HepG2 (cell line): ENCODE results near the gene DYNC1LI2. TPM values are rescaled to one million over a fixed set of nuclear protein-coding genes. Genes with fewer than 3 reads are reported as not detected.
A peak's percentile ranks its signal among the peaks of the same experiment; 100 is the strongest.

ENCODE experiments used
- ARID4A ChIP-seq: sonication (generic); formaldehyde crosslinking; IDR thresholded peaks from 2 replicates; pipeline ENCODE4 v1.5.0; 2020; ENCODE audit warnings: mild to moderate bottlenecking, missing genetic modification reagents, borderline replicate concordance
- ELK4 ChIP-seq: sonication (generic); formaldehyde crosslinking; IDR thresholded peaks from 2 replicates; pipeline ENCODE4 v1.9.0; 2021; ENCODE audit warnings: missing genetic modification reagents, borderline replicate concordance
- MTF1 ChIP-seq: sonication (generic); formaldehyde crosslinking; IDR thresholded peaks from 2 replicates; pipeline ENCODE4 v1.5.0; 2020; ENCODE audit warnings: missing genetic modification reagents
- MXI1 ChIP-seq: IDR thresholded peaks from 3 replicates; pipeline ENCODE4 v1.6.1; 2012; ENCODE audit warnings: low read depth, low read length, inconsistent platforms, borderline replicate concordance
- NFYB ChIP-seq: sonication (generic); formaldehyde crosslinking; IDR thresholded peaks from 2 replicates; pipeline ENCODE4 v1.4.0; 2020; ENCODE audit warnings: missing genetic modification reagents
- PHF21A ChIP-seq: sonication (generic); formaldehyde crosslinking; IDR thresholded peaks from 2 replicates; pipeline ENCODE4 v1.5.0; 2020; ENCODE audit warnings: mild to moderate bottlenecking, missing genetic modification reagents
- RAD21 ChIP-seq: fragments of 450-650 bp; formaldehyde crosslinking; IDR thresholded peaks from 2 replicates; pipeline ENCODE4 v1.5.0; 2020; ENCODE audit warnings: mild to moderate bottlenecking
- SAP130 ChIP-seq: IDR thresholded peaks from 2 replicates; pipeline ENCODE4 v1.6.1; 2016; ENCODE audit warnings: low read depth
- ZBTB25 ChIP-seq: IDR thresholded peaks from 2 replicates; pipeline ENCODE4 v1.6.1; 2018; ENCODE audit warnings: missing genetic modification reagents
- ZC3H4 ChIP-seq: sonication (generic); formaldehyde crosslinking; IDR thresholded peaks from 2 replicates; pipeline ENCODE4 v1.4.0; 2020; ENCODE audit warnings: missing genetic modification reagents, borderline replicate concordance
- ZGPAT ChIP-seq: IDR thresholded peaks from 2 replicates; pipeline ENCODE4 v1.6.1; 2016; ENCODE audit warnings: mild to moderate bottlenecking
- ZNF138 ChIP-seq: sonication (generic); formaldehyde crosslinking; IDR thresholded peaks from 2 replicates; pipeline ENCODE4 v1.5.0; 2020; ENCODE audit warnings: mild to moderate bottlenecking, low read depth, missing genetic modification reagents
- ZNF235 ChIP-seq: sonication (generic); formaldehyde crosslinking; IDR thresholded peaks from 2 replicates; pipeline ENCODE4 v1.8.1; 2023; ENCODE audit warnings: mild to moderate bottlenecking, missing genetic modification reagents, borderline replicate concordance
- ZNF251 ChIP-seq: sonication (generic); formaldehyde crosslinking; IDR thresholded peaks from 2 replicates; pipeline ENCODE4 v1.9.0; 2021; ENCODE audit warnings: mild to moderate bottlenecking, missing genetic modification reagents
- ZNF546 ChIP-seq: sonication (generic); formaldehyde crosslinking; conservative IDR thresholded peaks from 2 replicates; pipeline ENCODE4 v1.8.1; 2023; ENCODE audit warnings: mild to moderate bottlenecking, missing genetic modification reagents
- ZNF652 ChIP-seq: IDR thresholded peaks from 2 replicates; pipeline ENCODE4 v1.6.1; 2016; ENCODE audit warnings: low read depth, borderline replicate concordance
- ZNF713 ChIP-seq: sonication (generic); formaldehyde crosslinking; IDR thresholded peaks from 2 replicates; pipeline ENCODE4 v1.4.0; 2020; ENCODE audit warnings: mild to moderate bottlenecking, missing genetic modification reagents
- ZSCAN22 ChIP-seq: sonication (generic); formaldehyde crosslinking; IDR thresholded peaks from 2 replicates; pipeline ENCODE4 v1.4.0; 2020; ENCODE audit warnings: mild to moderate bottlenecking, missing genetic modification reagents
- polyA plus RNA-seq, 8 experiments: library from polyadenylated mRNA; depleted of rRNA in 3 of 8; stranded (reverse) in 7 of 8; unstranded in 1 of 8; fragments of >200 nt; fragmentation: Illumina TruSeq in 4 of 8; extraction: Trizol in 4 of 8; gene quantifications; 2 replicates each; pipeline versions ENCODE4 v1.2.1 to v1.2.3, GENCODE V29; 2011 to 2016; ENCODE audit warnings: low read depth in 4 of 8, missing spikeins in 1 of 8, mixed read lengths in 1 of 8; ENCODE audit not compliant: insufficient read depth in 1 of 8
- total RNA-seq, 5 experiments: library from RNA; depleted of rRNA; stranded (reverse); fragments of >200 nt; fragmentation: Illumina TruSeq; extraction: Trizol; gene quantifications; 2 replicates each; pipeline ENCODE4 v1.2.3, GENCODE V29; 2016; ENCODE audit warnings: low read depth in 1 of 5

Gene DYNC1LI2
- total and polyA plus RNA-seq, 2 of the 13 experiments (the other 11 are each of a cell fraction or from before 2014, with no cell fraction given): 65.5 to 135 TPM

- TF ChIP-seq ZNF251 (no peak), ZNF713 (CRISPR knock-in tag) (0 out of 2 replicates have a peak, but pooled peaks have one; percentile 63), ZGPAT (CRISPR knock-in tag) (0 out of 2 replicates have a peak, but pooled peaks have one; percentile 16), NFYB (CRISPR knock-in tag) (no peak), RAD21 (peak; percentile 90), ZNF546 (peak; percentile 94), ARID4A (CRISPR knock-in tag) (peak; percentile 95), ZNF138 (CRISPR knock-in tag) (0 out of 2 replicates have a peak, but pooled peaks have one; percentile 85), MTF1 (CRISPR knock-in tag) (no peak), MXI1 (peak; percentile 45; the same call in 1 of the 3 replicates), ZBTB25 (CRISPR knock-in tag) (no peak; the same call in 1 of the 2 replicates), ZNF235 (CRISPR knock-in tag) (peak; percentile 68; the same call in 1 of the 2 replicates), SAP130 (CRISPR knock-in tag) (peak; percentile 70), ELK4 (CRISPR knock-in tag) (no peak), ZC3H4 (CRISPR knock-in tag) (peak; percentile 18; the same call in 1 of the 2 replicates), ZSCAN22 (CRISPR knock-in tag) (no peak), ZNF652 (CRISPR knock-in tag) (no peak), PHF21A (CRISPR knock-in tag) (no peak)
Measured at GRCh38 chr16:66751303-66751991, at the start of gene DYNC1LI2 (continued).
